ENCODE measurements around the gene RHOH.

RHOH gene

DNA sequence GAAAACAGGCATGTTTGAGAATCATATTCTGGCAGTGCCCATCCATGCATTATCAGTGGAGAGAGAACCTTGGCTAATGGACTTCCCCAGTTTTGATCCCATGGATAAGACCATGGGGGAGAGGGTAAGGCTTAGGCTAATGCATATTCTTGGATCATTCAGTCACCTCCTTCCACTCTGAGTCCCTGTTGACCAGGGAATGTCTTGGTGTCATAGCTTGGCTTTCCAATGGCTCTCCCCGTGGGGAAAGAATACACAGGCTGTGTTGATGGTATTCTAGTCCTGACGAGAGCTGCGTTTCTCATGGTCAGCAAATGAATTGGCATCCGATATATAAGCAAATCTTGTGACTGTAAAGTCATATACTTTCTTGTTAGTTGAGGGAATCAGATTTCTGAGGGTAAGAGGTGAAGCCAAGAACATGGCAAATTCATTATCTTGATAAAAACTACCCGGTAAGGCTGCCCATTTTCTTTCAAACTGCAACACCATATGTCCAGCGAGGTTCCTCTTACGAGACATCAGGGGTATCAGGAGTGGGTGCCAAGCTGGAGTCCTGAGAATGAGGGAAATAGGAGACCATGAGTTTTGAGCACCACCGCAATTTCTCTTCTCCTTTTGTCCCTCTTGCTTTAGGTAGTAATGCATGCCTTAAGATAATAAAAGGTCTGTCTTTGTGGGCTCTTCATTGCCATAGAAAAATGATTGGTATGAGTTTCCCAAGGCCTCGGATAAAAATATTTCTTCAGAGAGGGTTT is 18.0 kb downstream of the RHOH start:
- no peak overlapping the region for H3K14ac ChIP-seq (ENCODE audit: low read length in 2 of 2)
- no peaks in the 10 kb centered on the region for H3K4me1 ChIP-seq (ENCODE audit: control insufficient read depth, insufficient read depth, low read depth, low read length)
- DNase-seq, result no peak
- H2AFZ ChIP-seq (ENCODE audit: low read depth, low read length), result no peak overlapping the region
- H2BK5ac ChIP-seq (ENCODE audit: low read depth, low read length, poor library complexity, severe bottlenecking), result no peak overlapping the region
- H3K36me3 ChIP-seq (ENCODE audit: control insufficient read depth in 1 of 2, insufficient read depth in 2 of 2, low read depth in 1 of 2, low read length in 2 of 2), result no peaks in the 10 kb centered on the region
- no peak overlapping the region for H2BK15ac ChIP-seq (ENCODE audit: low read depth, poor library complexity, severe bottlenecking)
- no peak overlapping the region for H4K8ac ChIP-seq (ENCODE audit: low read length)
- no peak overlapping the region for H4K91ac ChIP-seq (ENCODE audit: low read length)
- no peak overlapping the region for H3K23ac ChIP-seq (ENCODE audit: low read length in 2 of 2)
- H3K27me3 ChIP-seq (ENCODE audit: control insufficient read depth in 1 of 2, insufficient read depth in 1 of 2, low read length in 2 of 2), result no peaks in the 10 kb centered on the region
- no peaks in the 10 kb centered on the region for H3K79me1 ChIP-seq (replicated peaks; ENCODE audit: low read length, poor library complexity, severe bottlenecking)
- H3K4me3 ChIP-seq (ENCODE audit: insufficient read depth in 1 of 2, low read depth in 1 of 2, low read length in 2 of 2), result no peak overlapping the region
- no peaks in the 10 kb centered on the region for H3K9me3 ChIP-seq (ENCODE audit: control insufficient read depth, low read length)
- H3K9ac ChIP-seq (ENCODE audit: low read length), result no peak overlapping the region
- no peak overlapping the region for H3K18ac ChIP-seq (ENCODE audit: low read depth in 1 of 2, low read length in 2 of 2)
- no peak overlapping the region for H3K4me2 ChIP-seq (ENCODE audit: low read length, poor library complexity, severe bottlenecking)
- H2BK120ac ChIP-seq (ENCODE audit: low read depth, low read length), result no peak overlapping the region
- H2BK12ac ChIP-seq (ENCODE audit: low read length in 2 of 2), result no peak overlapping the region
- WGBS, result 100% methylated on average over 6 of the region's 9 CpGs
- H3K4ac ChIP-seq (ENCODE audit: low read depth in 1 of 2, low read length in 2 of 2), result no peak overlapping the region
- no peak overlapping the region for H3K27ac ChIP-seq (ENCODE audit: low read length, poor library complexity, severe bottlenecking)
- no peak overlapping the region for H2AK5ac ChIP-seq (ENCODE audit: low read length, severe bottlenecking)

- Histone ChIP-seq H3K27me3 (ENCODE audit: control insufficient read depth in 1 of 2, insufficient read depth in 1 of 2, low read length in 2 of 2) (no peaks in the 10 kb centered on the region), H3K9me3 (ENCODE audit: control insufficient read depth, low read length) (no peaks in the 10 kb centered on the region), H3K27ac (ENCODE audit: low read length, poor library complexity, severe bottlenecking) (no peak overlapping the region), H3K36me3 (ENCODE audit: control insufficient read depth in 1 of 2, insufficient read depth in 2 of 2, low read depth in 1 of 2, low read length in 2 of 2) (no peaks in the 10 kb centered on the region), H2BK5ac (ENCODE audit: low read depth, low read length, poor library complexity, severe bottlenecking) (no peak overlapping the region), H3K4me2 (ENCODE audit: low read length, poor library complexity, severe bottlenecking) (no peak overlapping the region), H2AFZ (ENCODE audit: low read depth, low read length) (no peak overlapping the region), H2BK12ac (ENCODE audit: low read length in 2 of 2) (no peak overlapping the region), H4K91ac (ENCODE audit: low read length) (no peak overlapping the region), H3K23ac (ENCODE audit: low read length in 2 of 2) (no peak overlapping the region), H2BK15ac (ENCODE audit: low read depth, poor library complexity, severe bottlenecking) (no peak overlapping the region), H3K14ac (ENCODE audit: low read length in 2 of 2) (no peak overlapping the region), H3K9ac (ENCODE audit: low read length) (no peak overlapping the region), H3K79me1 (replicated peaks; ENCODE audit: low read length, poor library complexity, severe bottlenecking) (no peaks in the 10 kb centered on the region), H3K18ac (ENCODE audit: low read depth in 1 of 2, low read length in 2 of 2) (no peak overlapping the region), H4K8ac (ENCODE audit: low read length) (no peak overlapping the region), H2AK5ac (ENCODE audit: low read length, severe bottlenecking) (no peak overlapping the region), H3K4me3 (ENCODE audit: insufficient read depth in 1 of 2, low read depth in 1 of 2, low read length in 2 of 2) (no peak overlapping the region), H2BK120ac (ENCODE audit: low read depth, low read length) (no peak overlapping the region), H3K4me1 (ENCODE audit: control insufficient read depth, insufficient read depth, low read depth, low read length) (no peaks in the 10 kb centered on the region), H3K4ac (ENCODE audit: low read depth in 1 of 2, low read length in 2 of 2) (no peak overlapping the region)
- WGBS, result 100% methylated on average over 2 of the region's 4 CpGs
- no peak for DNase-seq
Observed at GRCh38 chr4:40216622-40217366, 20.0 kb downstream of the RHOH start.

DNA sequence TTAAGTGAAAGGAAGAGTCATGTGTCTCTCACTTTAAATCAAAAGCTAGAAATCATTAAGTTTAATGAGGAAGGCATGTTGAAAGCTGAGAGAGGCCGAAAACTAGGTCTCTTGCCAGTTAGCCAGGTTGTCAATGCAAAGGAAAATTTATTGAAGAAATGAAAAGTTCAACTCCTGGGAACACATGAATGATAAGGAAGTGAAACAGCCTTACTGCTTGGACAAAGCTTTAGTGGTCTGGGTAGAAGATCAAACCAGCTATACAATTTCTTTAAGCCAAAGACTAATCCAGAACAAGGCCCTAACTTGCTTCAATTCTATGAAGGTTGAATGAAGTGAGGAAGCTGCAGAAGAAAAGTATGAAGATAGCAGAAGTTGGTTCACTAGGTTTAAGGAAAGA is 24.9 kb downstream of the RHOH start:
- Histone ChIP-seq H3K36me3 (ENCODE audit: control insufficient read depth in 1 of 2, insufficient read depth in 2 of 2, low read depth in 1 of 2, low read length in 2 of 2) (no peaks in the 10 kb centered on the region), H3K14ac (ENCODE audit: low read length in 2 of 2) (no peak overlapping the region), H3K4me1 (ENCODE audit: control insufficient read depth, insufficient read depth, low read depth, low read length) (no peaks in the 10 kb centered on the region), H3K23ac (ENCODE audit: low read length in 2 of 2) (no peak overlapping the region), H3K9ac (ENCODE audit: low read length) (no peak overlapping the region), H2BK5ac (ENCODE audit: low read depth, low read length, poor library complexity, severe bottlenecking) (no peak overlapping the region), H2BK15ac (ENCODE audit: low read depth, poor library complexity, severe bottlenecking) (no peak overlapping the region), H4K8ac (ENCODE audit: low read length) (no peak overlapping the region), H2AK5ac (ENCODE audit: low read length, severe bottlenecking) (no peak overlapping the region), H2AFZ (ENCODE audit: low read depth, low read length) (no peak overlapping the region), H2BK12ac (ENCODE audit: low read length in 2 of 2) (no peak overlapping the region), H4K91ac (ENCODE audit: low read length) (no peak overlapping the region), H3K4ac (ENCODE audit: low read depth in 1 of 2, low read length in 2 of 2) (no peak overlapping the region), H3K27me3 (ENCODE audit: control insufficient read depth in 1 of 2, insufficient read depth in 1 of 2, low read length in 2 of 2) (no peaks in the 10 kb centered on the region), H3K79me1 (replicated peaks; ENCODE audit: low read length, poor library complexity, severe bottlenecking) (no peaks in the 10 kb centered on the region), H2BK120ac (ENCODE audit: low read depth, low read length) (no peak overlapping the region), H3K4me3 (ENCODE audit: insufficient read depth in 1 of 2, low read depth in 1 of 2, low read length in 2 of 2) (no peak overlapping the region), H3K4me2 (ENCODE audit: low read length, poor library complexity, severe bottlenecking) (no peak overlapping the region), H3K18ac (ENCODE audit: low read depth in 1 of 2, low read length in 2 of 2) (no peak overlapping the region), H3K27ac (ENCODE audit: low read length, poor library complexity, severe bottlenecking) (no peak overlapping the region), H3K9me3 (ENCODE audit: control insufficient read depth, low read length) (peaks cover 11% of the 10 kb centered on the region)
- WGBS, result 86% methylated on average over 1 of the region's 1 CpG
- no peak for DNase-seq

- no peak overlapping the region for H2AFZ ChIP-seq (ENCODE audit: low read depth, low read length)
- H3K4me1 ChIP-seq (ENCODE audit: control insufficient read depth, insufficient read depth, low read depth, low read length), result no peaks in the 10 kb centered on the region
- no peak overlapping the region for H3K14ac ChIP-seq (ENCODE audit: low read length in 2 of 2)
- no peak overlapping the region for H2BK15ac ChIP-seq (ENCODE audit: low read depth, poor library complexity, severe bottlenecking)
- H3K4me2 ChIP-seq (ENCODE audit: low read length, poor library complexity, severe bottlenecking), result no peak overlapping the region
- H3K18ac ChIP-seq (ENCODE audit: low read depth in 1 of 2, low read length in 2 of 2), result no peak overlapping the region
- no peak overlapping the region for H3K27ac ChIP-seq (ENCODE audit: low read length, poor library complexity, severe bottlenecking)
- H3K4me3 ChIP-seq (ENCODE audit: insufficient read depth in 1 of 2, low read depth in 1 of 2, low read length in 2 of 2), result no peak overlapping the region
- no peak overlapping the region for H4K8ac ChIP-seq (ENCODE audit: low read length)
- H3K23ac ChIP-seq (ENCODE audit: low read length in 2 of 2), result no peak overlapping the region
- H3K27me3 ChIP-seq (ENCODE audit: control insufficient read depth in 1 of 2, insufficient read depth in 1 of 2, low read length in 2 of 2), result no peaks in the 10 kb centered on the region
- H3K4ac ChIP-seq (ENCODE audit: low read depth in 1 of 2, low read length in 2 of 2), result no peak overlapping the region
- H2BK12ac ChIP-seq (ENCODE audit: low read length in 2 of 2), result no peak overlapping the region
- no peaks in the 10 kb centered on the region for H3K36me3 ChIP-seq (ENCODE audit: control insufficient read depth in 1 of 2, insufficient read depth in 2 of 2, low read depth in 1 of 2, low read length in 2 of 2)
- H4K91ac ChIP-seq (ENCODE audit: low read length), result no peak overlapping the region
- H2BK5ac ChIP-seq (ENCODE audit: low read depth, low read length, poor library complexity, severe bottlenecking), result no peak overlapping the region
- no peak overlapping the region for H2BK120ac ChIP-seq (ENCODE audit: low read depth, low read length)
- no peak for DNase-seq
- H2AK5ac ChIP-seq (ENCODE audit: low read length, severe bottlenecking), result no peak overlapping the region
- H3K9ac ChIP-seq (ENCODE audit: low read length), result no peak overlapping the region
- peaks cover 11% of the 10 kb centered on the region for H3K9me3 ChIP-seq (ENCODE audit: control insufficient read depth, low read length)
- WGBS, result no CpG with 5 or more reads among the region's 1 CpG
- no peaks in the 10 kb centered on the region for H3K79me1 ChIP-seq (replicated peaks; ENCODE audit: low read length, poor library complexity, severe bottlenecking)
Observed at GRCh38 chr4:40223343-40223742, 26.5 kb downstream of the RHOH start.

All from mesenchymal stem cell (in vitro differentiated cells and primary cell).